ENCODE measurements around the gene CREB5. TPM values are rescaled to one million over a fixed set of nuclear protein-coding genes. Genes with fewer than 3 reads are reported as not detected.

CREB5 gene
- total and polyA plus RNA-seq, 9 donors = 16.0 to 46.2 (median 28.5) TPM

Other genes with a start within 250 kb of the CREB5 start
- gene JAZF1, start 231.7 kb upstream of the CREB5 start, total RNA-seq = 12.7 TPM
- 10 to 100 TPM; 24.2 to 30.3 (median 28.8) TPM for gene JAZF1, start 231.7 kb upstream of the CREB5 start, polyA plus RNA-seq (ENCODE audit: insufficient read depth in 1 of 8, insufficient read length in 8 of 8, low replicate concordance in 1 of 8)

Measured in muscle of leg (tissue), 9 donors.